Right ventricle myocardium superior (tissue), 1 donor: ENCODE results near the gene CABP7. TPM values are rescaled to one million over a fixed set of nuclear protein-coding genes. Genes with fewer than 3 reads are reported as not detected.

Source experiments
- ATAC-seq: fragments of 200-7000 bp; cut with Tn5 transposase; one replicate; pipeline ENCODE4 v1.9.1; 2020; ENCODE audit warnings: mild to moderate bottlenecking; ENCODE audit not compliant: poor library complexity
- DNase-seq: peaks from one replicate; pipeline ENCODE4 v3.0.0-alpha.2; 2020
- intact Hi-C: fragments of 100-400 bp; cut with DNase I; formaldehyde crosslinking; loops from one replicate; pipeline ENCODE4 v1.11.2; 2022
- long read RNA-seq: library from polyadenylated mRNA; unstranded; transcript quantifications from one replicate; pipeline ENCODE4 v2.0.0, GENCODE V29; 2021
- total RNA-seq: library from RNA; stranded (reverse); fragmentation: NEBNext Ultra II Directional; extraction: Animal tissue kit (Norgen Biotek cat#: 25700); gene quantifications from one replicate; pipeline ENCODE4 v1.2.1, GENCODE V29; 2021
- donor health status: DM: no; HTN: yes; CAD: no; lungs with severe emphysema.

The CABP7 gene
- not detected for total RNA-seq
- long read RNA-seq, partial matches to known transcripts = 0 of 2 reads
- long read RNA-seq, other reads (novel, unspliced or antisense) = 2 of 2 reads

- DNase-seq (no peak), ATAC-seq (no peak)
- intact Hi-C loops = no loop called here
These were observed at the start of gene CABP7 for GRCh38 chr22:29719899-29720645. Gene CABP7 (plus strand): TSS chr22:29720003. CDS start chr22:29720425, 422 bp downstream.

- ATAC-seq (no peak), DNase-seq (no peak)
- intact Hi-C loops = no loop called here
These were observed 49.2 kb upstream of the CABP7 start for GRCh38 chr22:29670626-29671025.

- intact Hi-C loops = no loop called here
- no peak for ATAC-seq
- no peak for DNase-seq
These were observed 46.3 kb upstream of the CABP7 start for GRCh38 chr22:29673361-29674066.

- intact Hi-C loops = no loop called here
- DNase-seq = no peak
- ATAC-seq = no peak
These were observed 45.7 kb upstream of the CABP7 start for GRCh38 chr22:29674121-29674520.

GRCh38 chr22:29679316-29679715, 40.5 kb upstream of the CABP7 start:
- DNase-seq = no peak
- intact Hi-C loops = no loop called here
- no peak for ATAC-seq

- ATAC-seq = no peak
- intact Hi-C loops = no loop called here
- no peak for DNase-seq
These were observed 36.3 kb upstream of the CABP7 start for GRCh38 chr22:29683536-29683935.

GRCh38 chr22:29684244-29684643, 35.6 kb upstream of the CABP7 start:
- ATAC-seq (no peak), DNase-seq (no peak)
- intact Hi-C loops = no loop called here

GRCh38 chr22:29689206-29689879, 30.5 kb upstream of the CABP7 start:
- ATAC-seq (no peak), DNase-seq (no peak)
- intact Hi-C loops = no loop called here

GRCh38 chr22:29689880-29690213, 30.0 kb upstream of the CABP7 start:
- DNase-seq (peak; percentile 72), ATAC-seq (peak; percentile 81)
- intact Hi-C loops = loop anchor here (10.0 kb wide), 2 partner anchors 315 to 395 kb away; partner anchors contain the start of gene HORMAD2

GRCh38 chr22:29690476-29690875, 29.3 kb upstream of the CABP7 start:
- DNase-seq = no peak
- no peak for ATAC-seq
- intact Hi-C loops = loop anchor here (10.0 kb wide), 2 partner anchors 314 to 394 kb away; partner anchors contain the start of gene HORMAD2

- DNase-seq (no peak), ATAC-seq (no peak)
- intact Hi-C loops = loop anchor here (10.0 kb wide), 2 partner anchors 313 to 393 kb away; partner anchors contain the start of gene HORMAD2
These were observed 28.0 kb upstream of the CABP7 start for GRCh38 chr22:29691636-29692326.

- DNase-seq = no peak
- intact Hi-C loops = loop anchor here (10.0 kb wide), 2 partner anchors 313 to 393 kb away; partner anchors contain the start of gene HORMAD2
- ATAC-seq = no peak
These were observed 27.5 kb upstream of the CABP7 start for GRCh38 chr22:29692327-29692640.

GRCh38 chr22:29693161-29693560, 26.6 kb upstream of the CABP7 start:
- DNase-seq (no peak), ATAC-seq (no peak)
- intact Hi-C loops = loop anchor here (10.0 kb wide), 2 partner anchors 312 to 392 kb away; partner anchors contain the start of gene HORMAD2

- no peak for DNase-seq
- intact Hi-C loops = loop anchor here (10.0 kb wide), 2 partner anchors 311 to 391 kb away; partner anchors contain the start of gene HORMAD2
- no peak for ATAC-seq
These were observed 26.1 kb upstream of the CABP7 start for GRCh38 chr22:29693671-29694070.

- ATAC-seq = no peak
- intact Hi-C loops = loop anchor here (10.0 kb wide), 2 partner anchors 309 to 389 kb away; partner anchors contain the start of gene HORMAD2
- DNase-seq = no peak
These were observed 24.5 kb upstream of the CABP7 start for GRCh38 chr22:29695129-29695926.

- DNase-seq (no peak), ATAC-seq (no peak)
- intact Hi-C loops = loop anchor here (10.0 kb wide), 2 partner anchors 307 to 387 kb away; partner anchors contain the start of gene HORMAD2
These were observed 21.8 kb upstream of the CABP7 start for GRCh38 chr22:29697853-29698598.

- ATAC-seq (no peak), DNase-seq (no peak)
- intact Hi-C loops = no loop called here
These were observed 19.4 kb upstream of the CABP7 start for GRCh38 chr22:29700206-29700899.
